NCI-H510A treated with DMSO at 0.1 percent for 48 hours (cell line): ENCODE measurements around the gene DBP.
"Not testable (repeated sequence)": the region's sequence is repeated elsewhere in the genome, so short reads cannot be mapped to it uniquely, and the experiment has no call there.

Experiments used
- DNase-seq: peaks from one replicate; lab custom pipeline; 2025; lab: John Stamatoyannopoulos, UW

Gene DBP

DNA sequence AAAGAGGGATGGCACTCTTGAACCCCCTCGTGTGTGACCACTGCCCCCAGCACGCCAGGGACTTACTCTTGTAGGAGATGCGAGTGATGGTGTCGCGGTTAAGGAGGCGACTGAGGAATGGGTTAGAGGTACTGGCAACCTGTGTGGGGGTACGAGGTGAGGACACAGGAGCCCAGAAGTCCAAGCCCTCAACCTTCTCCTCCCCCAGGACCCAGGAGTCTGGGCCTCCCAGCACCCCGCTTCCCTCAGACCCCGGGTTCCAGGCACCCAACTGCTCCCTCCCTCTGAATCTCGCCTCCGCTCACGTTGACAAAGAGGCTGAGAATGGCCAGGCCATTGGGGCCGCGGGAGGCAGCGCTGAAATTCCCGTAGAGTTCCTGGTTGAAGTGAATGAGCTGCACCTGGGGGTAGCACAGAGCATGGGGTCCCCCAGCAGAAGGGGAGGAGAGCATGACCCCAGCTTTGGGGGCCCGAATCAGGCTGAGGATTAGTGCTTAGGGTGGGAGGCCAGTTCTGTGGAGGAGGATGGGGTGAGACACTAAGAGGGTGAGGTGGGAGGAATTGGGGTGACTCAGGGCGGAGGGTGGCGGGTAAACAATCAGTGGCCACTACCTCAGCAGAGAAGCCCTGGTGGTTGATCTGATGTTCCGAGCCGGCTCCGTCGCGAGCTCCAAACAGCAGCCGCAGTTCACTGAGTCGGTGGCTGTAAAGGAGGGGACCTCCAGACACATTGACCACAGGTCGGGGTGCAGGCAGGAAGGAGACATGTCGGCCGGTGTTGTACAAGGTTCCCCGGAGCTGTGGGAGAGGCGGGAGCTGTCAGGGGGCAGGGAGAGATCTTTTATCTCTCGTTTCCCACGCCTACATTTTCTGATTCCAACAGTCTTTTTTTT is 2.5 kb upstream of the DBP start:
- no peak for DNase-seq

DNA sequence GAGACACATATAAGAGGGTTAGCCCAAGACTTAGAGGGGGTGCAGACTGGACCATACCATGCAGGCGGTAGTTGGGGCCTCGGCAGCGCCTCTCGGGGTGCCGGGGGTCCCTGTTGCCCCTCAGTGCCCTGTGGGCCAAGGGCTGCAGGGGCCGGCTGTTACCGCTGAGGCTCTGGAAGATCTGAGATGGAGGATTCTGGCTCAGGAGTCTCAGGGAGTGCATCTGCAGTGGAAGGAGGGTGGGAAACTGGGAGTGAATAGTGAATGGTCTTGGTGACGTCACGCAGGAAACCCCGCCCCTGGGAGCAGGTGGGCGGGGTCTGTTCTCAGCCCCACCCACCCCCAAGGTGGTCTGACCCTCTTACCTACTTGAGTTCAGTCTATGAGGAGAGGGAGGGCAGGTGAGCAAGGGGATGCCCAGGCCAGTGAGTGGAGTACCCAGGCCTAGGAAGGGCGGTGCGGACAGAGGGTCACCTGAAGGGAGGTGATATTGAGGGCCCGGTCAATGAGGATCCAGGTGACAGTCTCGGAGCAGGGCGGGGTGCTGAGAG is 1.7 kb upstream of the DBP start:
- DNase-seq: no peak

DNA sequence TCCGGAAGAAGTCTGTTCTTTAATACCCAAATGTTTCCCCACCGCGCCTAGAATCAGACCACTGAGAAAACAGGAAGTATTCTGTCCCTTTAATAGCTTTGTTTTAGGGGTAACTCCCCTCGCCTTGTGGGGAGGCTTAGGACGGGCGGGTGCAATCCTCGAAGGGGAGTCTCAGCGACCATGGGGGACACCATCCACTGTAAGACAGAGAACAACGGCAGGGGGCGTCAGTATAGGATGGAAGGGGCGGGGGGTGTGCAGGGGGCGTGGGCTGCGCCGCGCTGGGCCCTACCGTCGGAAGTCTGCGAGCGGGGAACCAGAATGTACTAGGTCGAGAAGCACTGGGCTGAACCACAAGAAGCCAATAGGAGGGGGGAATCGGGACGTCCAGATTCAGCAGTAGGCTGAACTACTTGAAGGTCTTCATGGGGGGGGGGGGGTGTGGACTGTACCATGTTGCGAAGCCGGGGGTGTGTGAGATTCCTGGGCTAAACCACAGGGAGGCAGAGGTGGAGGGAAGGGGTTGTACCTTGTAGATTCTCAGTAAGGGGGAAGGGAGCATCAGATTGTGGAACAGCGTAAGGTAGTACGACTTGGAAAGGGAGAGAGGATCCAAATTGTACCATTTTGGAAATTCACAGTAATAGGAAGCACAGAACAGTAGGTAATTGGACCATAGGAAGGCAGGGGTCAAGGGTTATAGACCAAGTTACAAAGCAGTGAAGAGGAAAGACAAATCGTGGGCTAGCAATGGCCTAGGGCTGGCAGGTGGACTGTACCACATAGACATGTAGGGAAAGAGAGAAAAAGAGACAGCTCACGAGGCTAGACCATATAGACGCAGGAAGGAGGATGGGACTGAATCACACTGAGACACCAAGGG is 1.0 kb upstream of the DBP start:
- peak; percentile 93 for DNase-seq

DNA sequence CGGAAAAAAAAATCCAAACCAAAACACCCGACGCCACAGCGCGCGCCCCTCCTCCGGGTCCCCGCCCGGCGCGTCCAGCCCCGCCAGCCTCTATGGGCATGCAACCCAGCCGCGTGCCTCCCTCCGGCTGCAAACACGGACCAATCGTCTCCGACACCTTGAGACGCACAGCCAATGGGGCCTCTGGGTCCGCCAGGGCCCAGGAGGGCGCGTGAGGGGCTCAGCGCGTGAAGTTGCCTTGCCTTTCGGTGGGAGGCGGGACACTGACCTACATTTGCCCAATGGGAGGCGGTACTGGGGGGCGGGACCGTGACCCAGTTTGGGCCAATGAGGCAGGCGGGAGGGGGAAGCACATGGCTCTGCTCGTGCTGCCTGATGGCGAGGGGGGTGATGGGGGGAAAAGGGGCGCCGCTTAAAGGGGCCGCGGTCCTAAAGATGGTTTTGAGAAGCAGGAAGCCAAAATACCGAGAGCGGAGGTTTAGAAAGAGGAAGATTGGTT is 319 bp upstream of the DBP start:
- peak; percentile 90 for DNase-seq

DNA sequence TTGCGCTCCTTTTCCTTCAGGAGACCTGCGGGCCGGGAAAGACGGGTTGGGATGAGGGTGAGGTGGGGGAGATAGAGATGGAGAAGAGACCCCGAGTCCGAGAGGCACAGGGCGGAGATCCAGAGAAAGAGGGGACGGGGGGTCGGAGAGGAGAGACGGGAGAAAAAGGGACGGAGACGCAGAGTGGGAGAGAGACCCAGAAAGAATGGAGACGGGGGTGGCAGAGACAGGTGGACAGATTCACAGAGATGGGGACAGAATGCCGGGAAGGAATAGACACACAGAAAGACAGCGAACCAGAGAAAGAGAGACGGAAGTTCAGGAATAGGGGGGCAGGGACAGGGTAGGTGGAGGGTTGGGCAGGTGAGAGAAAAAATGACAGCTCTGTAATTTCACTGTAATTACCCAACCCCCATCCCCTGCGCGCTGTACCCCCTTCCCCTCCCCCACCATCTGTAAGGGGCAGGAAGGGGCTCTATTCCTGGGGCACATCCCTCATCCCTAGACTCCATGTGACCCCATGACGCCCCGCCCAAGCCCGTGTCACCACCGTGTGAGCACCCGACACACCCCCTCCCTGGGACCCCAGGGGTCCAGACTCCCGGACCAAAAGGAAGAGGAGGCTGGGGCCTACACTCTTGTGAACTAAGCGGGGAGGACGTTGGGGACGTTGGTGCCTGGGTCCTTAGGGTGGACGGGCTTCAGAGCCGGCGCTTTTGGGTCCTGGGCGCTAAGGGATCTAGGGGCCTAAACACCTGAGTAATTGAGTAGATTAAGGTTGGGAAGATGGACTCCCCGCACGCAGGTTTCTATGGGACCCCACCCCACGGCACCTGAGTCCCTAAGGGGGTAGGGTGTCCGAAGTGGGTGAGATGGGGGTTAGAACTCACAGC is 967 bp downstream of the DBP start:
- DNase-seq: peak; percentile 30

DNA sequence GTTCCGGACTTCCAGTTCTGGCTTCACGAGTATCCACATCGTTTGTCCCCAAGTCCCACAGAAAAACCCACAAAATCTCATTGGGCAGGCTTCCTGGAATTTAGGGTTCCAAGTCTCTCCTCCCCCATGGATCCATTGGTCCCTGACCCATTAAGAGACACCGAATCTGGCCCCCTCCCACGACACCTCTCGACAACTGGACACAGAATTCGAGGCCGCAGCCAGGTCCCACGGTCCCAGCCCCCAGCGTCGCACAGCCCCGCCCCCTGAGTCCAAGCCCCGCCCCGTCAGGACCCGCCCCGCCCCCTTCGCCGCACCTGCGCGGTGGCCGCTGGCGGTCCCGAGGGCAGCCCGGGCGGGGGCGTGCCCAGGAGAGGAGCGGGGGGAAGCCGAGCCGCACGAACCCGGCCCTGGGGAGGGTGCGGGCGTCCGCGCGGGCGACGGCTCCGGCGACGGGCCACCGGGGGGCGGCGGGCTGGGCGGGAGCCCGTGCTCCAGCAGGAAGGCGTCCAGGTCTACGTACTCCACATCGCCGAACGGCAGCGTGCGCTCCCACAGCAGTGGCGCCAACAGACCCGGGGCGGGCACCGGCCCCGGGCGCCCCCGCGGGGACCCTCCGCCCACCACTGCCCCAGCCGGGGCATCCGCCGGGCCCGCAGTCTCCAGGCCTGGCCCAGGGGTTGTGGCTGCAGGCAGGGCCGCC is 1.8 kb downstream of the DBP start:
- DNase-seq: peak; percentile 50

DNA sequence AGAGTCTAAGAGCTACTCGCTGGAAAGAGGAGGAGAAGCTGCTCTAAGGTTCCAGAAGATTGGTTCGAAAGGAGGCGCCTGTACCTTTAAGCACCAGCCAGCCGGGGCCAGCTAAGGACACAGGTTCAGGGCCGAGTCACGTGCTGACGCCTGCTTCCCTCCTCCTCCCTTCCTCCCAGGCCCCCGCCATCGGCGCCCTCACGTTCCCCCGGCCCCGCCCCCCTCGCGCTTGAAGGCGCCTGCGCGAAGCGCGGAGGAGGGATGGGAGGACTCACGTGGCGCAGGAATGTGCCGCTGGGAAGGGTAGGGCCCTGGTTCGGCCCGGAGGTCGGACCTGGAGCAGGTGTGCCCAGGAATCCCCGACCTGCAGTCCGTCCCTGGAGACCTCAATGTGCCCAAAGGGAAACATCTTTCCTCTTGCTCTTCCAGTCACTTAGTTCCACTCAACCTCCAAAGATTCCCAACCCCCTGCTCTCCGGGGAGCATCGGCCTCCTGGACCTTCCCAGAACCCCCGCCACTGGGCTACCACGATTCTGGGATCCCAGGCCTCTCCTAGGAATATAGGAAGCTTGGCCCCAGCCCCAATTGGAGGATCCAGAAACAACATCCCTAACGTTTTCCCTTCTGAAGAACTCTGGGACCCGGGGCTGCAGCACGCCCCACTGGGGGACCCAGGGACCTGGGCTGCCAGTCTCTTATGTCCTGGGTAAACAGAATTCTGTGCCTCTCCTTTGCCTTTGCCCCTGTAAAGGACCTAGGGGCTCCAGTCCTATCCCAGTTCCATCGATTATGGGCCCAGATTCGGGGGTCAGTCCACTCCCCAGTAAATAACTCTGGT is 2.5 kb downstream of the DBP start:
- DNase-seq: peak; percentile 92

DNA sequence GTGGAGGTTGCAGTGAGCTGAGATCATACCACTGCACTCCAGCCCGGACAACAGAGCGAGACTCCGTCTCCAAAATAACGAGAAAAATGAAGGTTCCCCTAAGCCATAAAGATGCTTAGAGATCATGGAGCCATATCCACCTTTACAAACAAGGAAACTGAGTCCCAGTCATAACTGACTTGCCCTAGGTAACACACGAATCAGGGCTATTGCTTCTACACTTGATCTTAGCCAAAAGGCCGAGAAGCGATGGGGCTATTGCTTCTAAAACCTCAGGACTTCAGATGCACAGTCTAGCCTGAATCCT is 3.2 kb downstream of the DBP start:
- DNase-seq: no peak

DNA sequence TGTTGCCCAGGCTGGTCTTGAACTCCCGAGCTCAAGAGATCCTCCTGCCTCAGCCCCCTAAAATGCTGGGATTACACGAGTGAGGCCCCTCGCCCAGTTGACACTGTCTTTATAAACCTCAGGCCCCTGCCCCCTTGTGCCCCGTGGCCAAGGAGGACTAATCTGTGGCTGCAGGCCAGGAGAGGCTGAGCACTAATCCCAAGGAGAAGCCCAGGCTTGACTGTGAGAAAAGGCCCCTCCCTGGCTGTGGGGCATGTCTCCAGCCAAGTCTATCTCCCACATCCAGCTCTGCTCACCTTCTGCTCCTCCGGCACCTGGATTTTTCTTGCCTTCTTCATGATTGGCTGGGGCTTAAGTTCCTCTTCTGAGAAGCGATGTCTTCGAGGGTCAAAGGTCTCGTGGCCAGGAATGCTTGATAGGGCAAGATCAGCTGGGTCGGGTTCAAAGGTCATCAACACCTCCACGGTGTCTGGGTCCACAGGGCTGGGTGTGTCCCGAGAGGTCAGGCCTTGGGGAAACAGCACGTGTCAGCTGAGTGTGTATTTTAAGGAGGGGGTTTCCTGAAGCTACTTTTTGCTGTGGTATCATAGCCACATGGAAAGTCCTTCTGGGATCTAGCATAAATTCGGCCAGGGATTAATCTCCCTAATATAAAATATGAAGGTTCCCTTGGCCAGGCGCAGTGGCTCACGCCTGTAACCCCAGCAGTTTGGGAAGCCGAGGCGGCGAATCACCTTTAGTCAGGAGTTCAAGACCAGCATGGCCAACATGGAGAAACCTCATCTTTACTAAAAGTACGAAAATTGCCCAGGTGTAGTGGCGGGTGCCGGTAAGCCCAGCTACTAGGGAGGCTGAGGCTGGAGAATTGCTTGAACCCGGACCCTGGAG is 3.8 kb downstream of the DBP start:
- no peak for DNase-seq

DNA sequence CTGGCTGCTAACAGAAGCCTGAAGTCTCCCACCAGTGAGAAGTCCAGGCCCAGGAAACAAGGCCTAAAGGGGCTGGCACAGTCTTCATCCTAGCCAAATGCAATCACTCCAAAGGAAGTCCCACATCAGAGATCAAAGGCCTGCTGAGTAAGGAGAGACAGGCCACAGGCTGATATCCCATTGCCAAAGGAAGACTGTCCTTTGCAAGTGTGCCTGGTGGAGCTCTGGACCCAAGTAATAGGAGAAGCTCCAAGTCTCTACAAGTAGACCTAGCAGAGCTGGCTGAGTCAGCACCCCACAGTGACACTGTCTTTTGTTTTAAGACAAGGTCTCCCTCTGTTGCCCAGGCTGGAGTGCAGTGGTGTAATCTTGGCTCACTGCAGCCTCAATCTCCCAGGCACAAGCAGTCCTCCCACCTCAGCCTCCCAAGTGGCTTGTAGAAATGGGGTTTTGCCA is 4.5 kb downstream of the DBP start:
- DNase-seq: no peak

DNA sequence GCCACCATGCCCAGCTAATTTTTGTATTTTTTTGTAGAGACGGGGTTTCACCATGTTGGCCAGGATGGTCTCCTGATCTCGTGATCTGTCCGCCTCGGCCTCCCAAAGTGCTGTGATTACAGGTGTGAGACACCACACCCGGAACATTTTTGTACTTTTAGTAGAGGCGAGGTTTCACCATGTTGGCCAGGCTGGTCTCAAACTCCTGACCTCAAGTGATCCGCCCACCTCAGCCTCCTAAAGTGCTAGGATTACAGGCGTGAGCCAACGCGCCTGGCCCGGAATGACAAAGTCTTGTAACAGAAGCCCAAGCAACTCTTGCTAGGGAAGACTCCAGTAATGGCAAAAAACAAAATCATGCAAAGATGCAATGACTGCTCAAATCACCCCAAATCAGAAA is 4.9 kb downstream of the DBP start:
- DNase-seq: not testable (repeated sequence)

DNA sequence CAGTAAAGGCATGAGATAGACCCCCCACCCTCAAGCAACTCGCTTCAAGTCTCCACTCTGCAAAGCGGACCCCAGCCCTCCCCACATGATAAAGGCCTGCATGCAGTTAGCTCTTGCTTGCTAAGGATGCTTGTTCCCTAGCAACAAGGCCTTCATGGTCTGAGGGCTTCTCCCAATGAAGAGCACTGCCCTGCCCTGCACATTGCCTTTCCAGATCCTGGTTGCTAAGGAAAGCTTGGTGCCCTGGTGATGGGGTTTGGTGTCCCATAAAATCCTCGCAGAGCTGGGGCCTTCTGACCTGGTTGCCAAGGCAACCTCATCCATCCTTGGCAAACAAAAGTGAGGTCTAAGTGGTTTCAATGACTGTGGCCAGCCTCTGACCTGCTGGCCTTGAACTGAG is 6.0 kb downstream of the DBP start:
- DNase-seq: no peak

DNA sequence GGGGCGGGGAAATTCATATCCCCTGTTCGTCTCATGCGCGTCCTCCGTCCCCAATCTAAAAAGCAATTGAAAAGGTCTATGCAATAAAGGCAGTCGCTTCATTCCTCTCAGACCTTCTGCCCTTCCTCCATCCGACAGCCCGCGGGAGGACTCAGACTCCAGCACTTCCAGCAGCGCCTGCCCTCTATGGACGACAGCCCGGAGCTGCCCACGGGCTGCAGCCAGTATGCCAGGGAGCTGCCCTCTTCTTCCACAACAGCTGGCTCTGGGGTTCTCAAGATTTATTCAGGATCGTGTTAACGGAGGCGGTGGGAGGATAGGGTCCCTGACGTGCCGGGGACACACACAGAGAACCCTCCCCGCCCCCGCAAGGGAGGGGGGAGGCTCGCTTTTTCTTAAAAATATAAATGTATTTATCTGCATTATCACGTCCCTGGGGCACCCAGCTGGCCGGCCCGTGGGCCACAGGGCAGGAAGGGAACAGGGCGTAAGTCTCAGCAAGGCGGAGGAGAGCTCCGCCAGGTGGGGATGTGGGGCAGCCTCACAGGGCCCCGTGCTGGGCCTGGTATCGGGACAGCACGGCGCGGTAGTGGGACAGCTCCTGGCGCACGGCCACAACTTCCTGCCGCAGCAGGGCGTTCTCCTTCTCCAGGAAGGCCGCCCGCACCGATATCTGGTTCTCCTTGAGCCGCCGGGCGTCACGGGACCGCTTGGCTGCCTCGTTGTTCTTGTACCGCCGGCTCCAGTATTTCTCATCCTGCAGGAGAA is 6.7 kb downstream of the DBP start:
- DNase-seq: no peak

DNA sequence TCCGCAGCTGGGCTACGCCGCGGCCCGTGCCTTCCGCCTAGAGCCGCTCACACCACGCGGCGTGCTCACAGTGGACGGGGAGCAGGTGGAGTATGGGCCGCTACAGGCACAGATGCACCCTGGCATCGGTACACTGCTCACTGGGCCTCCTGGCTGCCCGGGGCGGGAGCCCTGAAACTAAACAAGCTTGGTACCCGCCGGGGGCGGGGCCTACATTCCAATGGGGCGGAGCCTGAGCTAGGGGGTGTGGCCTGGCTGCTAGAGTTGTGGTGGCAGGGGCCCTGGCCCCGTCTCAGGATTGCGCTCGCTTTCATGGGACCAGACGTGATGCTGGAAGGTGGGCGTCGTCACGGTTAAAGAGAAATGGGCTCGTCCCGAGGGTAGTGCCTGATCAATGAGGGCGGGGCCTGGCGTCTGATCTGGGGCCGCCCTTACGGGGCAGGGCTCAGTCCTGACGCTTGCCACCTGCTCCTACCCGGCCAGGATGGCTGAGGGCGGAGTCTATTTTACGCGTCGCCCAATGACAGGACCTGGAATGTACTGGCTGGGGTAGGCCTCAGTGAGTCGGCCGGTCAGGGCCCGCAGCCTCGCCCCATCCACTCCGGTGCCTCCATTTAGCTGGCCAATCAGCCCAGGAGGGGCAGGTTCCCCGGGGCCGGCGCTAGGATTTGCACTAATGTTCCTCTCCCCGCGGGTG is 7.4 kb downstream of the DBP start:
- DNase-seq: no peak

DNA sequence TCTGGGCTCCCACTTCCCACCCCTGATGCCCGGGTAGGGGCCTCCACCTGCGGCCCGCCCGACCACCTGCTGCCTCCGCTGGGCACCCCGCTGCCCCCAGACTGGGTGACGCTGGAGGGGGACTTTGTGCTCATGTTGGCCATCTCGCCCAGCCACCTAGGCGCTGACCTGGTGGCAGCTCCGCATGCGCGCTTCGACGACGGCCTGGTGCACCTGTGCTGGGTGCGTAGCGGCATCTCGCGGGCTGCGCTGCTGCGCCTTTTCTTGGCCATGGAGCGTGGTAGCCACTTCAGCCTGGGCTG is 7.9 kb downstream of the DBP start:
- no peak for DNase-seq

DNA sequence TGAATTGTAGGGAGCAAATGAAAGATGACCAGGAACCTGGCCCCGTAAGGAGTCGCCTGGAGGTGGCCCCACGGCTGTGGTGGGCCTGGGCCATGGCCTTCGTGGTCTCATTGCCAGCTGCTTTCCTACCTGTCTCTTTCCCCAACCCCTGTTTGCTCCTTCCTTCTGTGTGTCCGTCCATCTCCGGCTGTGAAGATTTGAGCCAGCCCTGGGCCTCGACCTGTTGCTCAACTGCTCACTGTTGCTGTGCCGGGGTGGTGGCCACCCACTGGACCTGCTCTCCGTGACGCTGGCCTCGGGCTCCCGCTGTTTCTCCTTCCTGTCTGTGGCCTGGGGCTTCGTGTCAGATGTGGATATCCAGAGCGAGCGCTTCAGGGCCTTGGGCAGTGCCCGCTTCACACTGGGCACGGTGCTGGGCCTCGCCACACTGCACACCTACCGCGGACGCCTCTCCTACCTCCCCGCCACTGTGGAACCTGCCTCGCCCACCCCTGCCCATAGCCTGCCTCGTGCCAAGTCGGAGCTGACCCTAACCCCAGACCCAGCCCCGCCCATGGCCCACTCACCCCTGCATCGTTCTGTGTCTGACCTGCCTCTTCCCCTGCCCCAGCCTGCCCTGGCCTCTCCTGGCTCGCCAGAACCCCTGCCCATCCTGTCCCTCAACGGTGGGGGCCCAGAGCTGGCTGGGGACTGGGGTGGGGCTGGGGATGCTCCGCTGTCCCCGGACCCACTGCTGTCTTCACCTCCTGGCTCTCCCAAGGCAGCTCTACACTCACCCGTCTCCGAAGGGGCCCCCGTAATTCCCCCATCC is 8.5 kb downstream of the DBP start:
- no peak for DNase-seq

DNA sequence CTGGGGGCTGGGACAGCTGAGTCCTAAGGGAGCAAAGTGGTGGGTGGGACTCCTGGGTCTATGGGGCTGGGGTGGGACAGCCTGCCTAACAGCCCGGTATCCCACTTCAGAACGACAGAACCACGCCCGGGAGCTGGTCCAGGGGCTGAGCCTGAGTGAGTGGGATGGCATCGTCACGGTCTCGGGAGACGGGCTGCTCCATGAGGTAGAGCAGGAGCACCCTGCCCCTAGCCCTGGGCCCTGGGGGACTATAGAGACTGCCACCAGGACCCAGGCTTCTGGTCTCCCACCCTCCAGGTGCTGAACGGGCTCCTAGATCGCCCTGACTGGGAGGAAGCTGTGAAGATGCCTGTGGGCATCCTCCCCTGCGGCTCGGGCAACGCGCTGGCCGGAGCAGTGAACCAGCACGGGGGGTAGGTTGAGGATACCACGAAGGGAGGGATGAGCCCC is 9.3 kb downstream of the DBP start:
- no peak for DNase-seq
